Measurements from ENCODE around the gene LRP3.
"Not testable (repeated sequence)": the region's sequence is repeated elsewhere in the genome, so short reads cannot be mapped to it uniquely, and the experiment has no call there.

Gene LRP3

GRCh38 chr19:33203529-33203928 is 9.4 kb downstream of the LRP3 start:
- DNase-seq = no peak

- DNase-seq = no peak
Observed at GRCh38 chr19:33204136-33204973, 10.2 kb downstream of the LRP3 start.

GRCh38 chr19:33205110-33205509 is 11.0 kb downstream of the LRP3 start:
- no peak for DNase-seq

GRCh38 chr19:33205531-33206260 is 11.6 kb downstream of the LRP3 start:
- DNase-seq = no peak

GRCh38 chr19:33206261-33207039 is 12.3 kb downstream of the LRP3 start:
- no peak for DNase-seq

- no peak for DNase-seq
Observed at GRCh38 chr19:33207040-33207620, 13.0 kb downstream of the LRP3 start.

GRCh38 chr19:33207903-33208302 is 13.8 kb downstream of the LRP3 start:
- DNase-seq = no peak

GRCh38 chr19:33208371-33208895 is 14.3 kb downstream of the LRP3 start:
- no peak for DNase-seq

GRCh38 chr19:33208904-33209849 is 15.0 kb downstream of the LRP3 start:
- no peak for DNase-seq

GRCh38 chr19:33209850-33210230 is 15.7 kb downstream of the LRP3 start:
- DNase-seq = not testable (repeated sequence)

- no peak for DNase-seq
Observed at GRCh38 chr19:33210266-33210940, 16.3 kb downstream of the LRP3 start.

- DNase-seq = no peak
Observed at GRCh38 chr19:33211794-33212435, 17.8 kb downstream of the LRP3 start.

GRCh38 chr19:33212436-33213172 is 18.5 kb downstream of the LRP3 start:
- DNase-seq = no peak

GRCh38 chr19:33214596-33214995 is 20.5 kb downstream of the LRP3 start:
- DNase-seq = no peak

- no peak for DNase-seq
Observed at GRCh38 chr19:33215438-33216197, 21.5 kb downstream of the LRP3 start.

- DNase-seq = no peak
Observed at GRCh38 chr19:33216198-33216830, 22.2 kb downstream of the LRP3 start.

- DNase-seq = no peak
Observed at GRCh38 chr19:33217881-33218280, 23.8 kb downstream of the LRP3 start.

GRCh38 chr19:33219261-33219815 is 25.2 kb downstream of the LRP3 start:
- DNase-seq = no peak

Measured in NCI-H226 (cell line).